ENCODE data around the gene SLC25A30. TPM values are rescaled to one million over a fixed set of nuclear protein-coding genes. Genes with fewer than 3 reads are reported as not detected.

Gene SLC25A30
- total and polyA plus RNA-seq, 2 experiments from 2014 or later: 4.5 to 10.2 TPM

- Histone ChIP-seq H3F3A (ENCODE audit: insufficient read depth) (peaks cover 7% of the 10 kb centered on the region), H3K9me2 (ENCODE audit: insufficient read depth) (no peaks in the 10 kb centered on the region), H3K27me3 (replicated peaks; ENCODE audit: insufficient read depth) (no peaks in the 10 kb centered on the region), H3K9ac (no peak overlapping the region), H3K4me2 (ENCODE audit: unreplicated experiment) (no peak overlapping the region), H3K4me1 (ENCODE audit: insufficient read depth) (peaks cover 5% of the 10 kb centered on the region), H2AFZ (no peak overlapping the region), H3K4me3 (no peak overlapping the region), H3K9me3 (ENCODE audit: low read depth) (no peaks in the 10 kb centered on the region), H4K20me1 (ENCODE audit: insufficient read depth) (no peaks in the 10 kb centered on the region), H3K79me2 (ENCODE audit: insufficient read depth) (peaks cover 40% of the 10 kb centered on the region), H3K36me3 (ENCODE audit: low read depth) (peaks cover 12% of the 10 kb centered on the region; the same call in 1 of the 2 replicates), H3K27ac (no peak overlapping the region)
- in situ Hi-C loops (cut with MboI): no loop called here
- 77 to 85% methylated on average over 4 of the region's 4 CpGs for WGBS, 2 experiments (ENCODE audit: low coverage in 1 of 2, low lambda C conversion rate in 2 of 2, missing lambda C conversion rate in 2 of 2)
- DNase-seq: no peak
- no peak for TF ChIP-seq EZH2 (IDR thresholded peaks at IDR 0.05; ENCODE audit: insufficient read depth, poor library complexity, severe bottlenecking)
- TF ChIP-seq EZH2phosphoT487 (IDR thresholded peaks at IDR 0.05; ENCODE audit: insufficient read depth, low read depth): no peak
Observed at GRCh38 chr13:45411221-45411620, 7.0 kb downstream of the SLC25A30 start.

GRCh38 chr13:45410466-45410865 is 7.7 kb downstream of the SLC25A30 start:
- WGBS, 2 experiments (ENCODE audit: low coverage in 1 of 2, low lambda C conversion rate in 2 of 2, missing lambda C conversion rate in 2 of 2): 86 to 91% methylated on average over 12 of the region's 12 CpGs
- no peaks in the 10 kb centered on the region for H3K27me3 ChIP-seq (replicated peaks; ENCODE audit: insufficient read depth)
- peaks cover 7% of the 10 kb centered on the region for H3F3A ChIP-seq (ENCODE audit: insufficient read depth)
- H3K79me2 ChIP-seq (ENCODE audit: insufficient read depth): peaks cover 34% of the 10 kb centered on the region
- no peak overlapping the region for H3K27ac ChIP-seq
- no peak for TF ChIP-seq EZH2phosphoT487 (IDR thresholded peaks at IDR 0.05; ENCODE audit: insufficient read depth, low read depth)
- no peak for TF ChIP-seq EZH2 (IDR thresholded peaks at IDR 0.05; ENCODE audit: insufficient read depth, poor library complexity, severe bottlenecking)
- no peaks in the 10 kb centered on the region for H4K20me1 ChIP-seq (ENCODE audit: insufficient read depth)
- H2AFZ ChIP-seq: no peak overlapping the region
- peaks cover 12% of the 10 kb centered on the region; the same call in 1 of the 2 replicates for H3K36me3 ChIP-seq (ENCODE audit: low read depth)
- no peak for DNase-seq
- no peaks in the 10 kb centered on the region for H3K9me2 ChIP-seq (ENCODE audit: insufficient read depth)
- H3K9ac ChIP-seq: no peak overlapping the region
- in situ Hi-C loops (cut with MboI): no loop called here
- H3K9me3 ChIP-seq (ENCODE audit: low read depth): no peaks in the 10 kb centered on the region
- H3K4me1 ChIP-seq (ENCODE audit: insufficient read depth): peaks cover 5% of the 10 kb centered on the region
- H3K4me2 ChIP-seq (ENCODE audit: unreplicated experiment): no peak overlapping the region
- H3K4me3 ChIP-seq: no peak overlapping the region

GRCh38 chr13:45410001-45410400 is 8.2 kb downstream of the SLC25A30 start:
- Histone ChIP-seq H3K9ac (no peak overlapping the region), H3K4me2 (ENCODE audit: unreplicated experiment) (no peak overlapping the region), H3F3A (ENCODE audit: insufficient read depth) (peaks cover 5% of the 10 kb centered on the region), H3K9me2 (ENCODE audit: insufficient read depth) (no peaks in the 10 kb centered on the region), H3K4me3 (no peak overlapping the region), H4K20me1 (ENCODE audit: insufficient read depth) (no peaks in the 10 kb centered on the region), H3K9me3 (ENCODE audit: low read depth) (no peaks in the 10 kb centered on the region), H3K79me2 (ENCODE audit: insufficient read depth) (peaks cover 30% of the 10 kb centered on the region), H3K27ac (no peak overlapping the region), H3K36me3 (ENCODE audit: low read depth) (peaks cover 15% of the 10 kb centered on the region; the same call in 1 of the 2 replicates), H2AFZ (no peak overlapping the region), H3K27me3 (replicated peaks; ENCODE audit: insufficient read depth) (no peaks in the 10 kb centered on the region), H3K4me1 (ENCODE audit: insufficient read depth) (peaks cover 2% of the 10 kb centered on the region)
- in situ Hi-C loops (cut with MboI): no loop called here
- DNase-seq: no peak
- TF ChIP-seq EZH2 (IDR thresholded peaks at IDR 0.05; ENCODE audit: insufficient read depth, poor library complexity, severe bottlenecking) (no peak), EZH2phosphoT487 (IDR thresholded peaks at IDR 0.05; ENCODE audit: insufficient read depth, low read depth) (no peak)
- 81 to 91% methylated on average over 2 of the region's 2 CpGs for WGBS, 2 experiments (ENCODE audit: low coverage in 1 of 2, low lambda C conversion rate in 2 of 2, missing lambda C conversion rate in 2 of 2)

GRCh38 chr13:45406421-45406820 is 11.8 kb downstream of the SLC25A30 start:
- H3F3A ChIP-seq (ENCODE audit: insufficient read depth): no peaks in the 10 kb centered on the region
- TF ChIP-seq EZH2phosphoT487 (IDR thresholded peaks at IDR 0.05; ENCODE audit: insufficient read depth, low read depth): no peak
- no peak for TF ChIP-seq EZH2 (IDR thresholded peaks at IDR 0.05; ENCODE audit: insufficient read depth, poor library complexity, severe bottlenecking)

GRCh38 chr13:45403081-45403480 is 15.1 kb downstream of the SLC25A30 start:
- no peak for TF ChIP-seq EZH2 (IDR thresholded peaks at IDR 0.05; ENCODE audit: insufficient read depth, poor library complexity, severe bottlenecking)
- TF ChIP-seq EZH2phosphoT487 (IDR thresholded peaks at IDR 0.05; ENCODE audit: insufficient read depth, low read depth): no peak
- Histone ChIP-seq H2AFZ (no peak overlapping the region), H3K27me3 (replicated peaks; ENCODE audit: insufficient read depth) (no peaks in the 10 kb centered on the region), H3K36me3 (ENCODE audit: low read depth) (peaks cover 9% of the 10 kb centered on the region; the same call in 1 of the 2 replicates), H3K9ac (no peak overlapping the region), H3K79me2 (ENCODE audit: insufficient read depth) (no peaks in the 10 kb centered on the region), H3K9me2 (ENCODE audit: insufficient read depth) (no peaks in the 10 kb centered on the region), H3K9me3 (ENCODE audit: low read depth) (no peaks in the 10 kb centered on the region), H3K4me2 (ENCODE audit: unreplicated experiment) (no peak overlapping the region), H3K4me3 (no peak overlapping the region), H3K27ac (no peak overlapping the region), H3K4me1 (ENCODE audit: insufficient read depth) (no peaks in the 10 kb centered on the region), H3F3A (ENCODE audit: insufficient read depth) (no peaks in the 10 kb centered on the region), H4K20me1 (ENCODE audit: insufficient read depth) (no peaks in the 10 kb centered on the region)
- in situ Hi-C loops (cut with MboI): no loop called here
- no peak for DNase-seq
- WGBS, 2 experiments (ENCODE audit: low coverage in 1 of 2, low lambda C conversion rate in 2 of 2, missing lambda C conversion rate in 2 of 2): 96 to 97% methylated on average over 3 of the region's 3 CpGs

More at GRCh38 chr13:45406421-45406820, 11.8 kb downstream of the SLC25A30 start:
- H3K79me2 ChIP-seq (ENCODE audit: insufficient read depth): peaks cover 3% of the 10 kb centered on the region; the same call in 1 of the 2 replicates
- H3K27me3 ChIP-seq (replicated peaks; ENCODE audit: insufficient read depth): no peaks in the 10 kb centered on the region
- no peaks in the 10 kb centered on the region for H3K9me2 ChIP-seq (ENCODE audit: insufficient read depth)
- no peaks in the 10 kb centered on the region for H4K20me1 ChIP-seq (ENCODE audit: insufficient read depth)
- H3K4me1 ChIP-seq (ENCODE audit: insufficient read depth): no peaks in the 10 kb centered on the region
- no peak overlapping the region for H2AFZ ChIP-seq
- no peaks in the 10 kb centered on the region for H3K9me3 ChIP-seq (ENCODE audit: low read depth)
- no peak overlapping the region for H3K4me3 ChIP-seq
- DNase-seq: no peak
- peaks cover 15% of the 10 kb centered on the region; the same call in 1 of the 2 replicates for H3K36me3 ChIP-seq (ENCODE audit: low read depth)
- H3K9ac ChIP-seq: no peak overlapping the region
- in situ Hi-C loops (cut with MboI): no loop called here
- H3K4me2 ChIP-seq (ENCODE audit: unreplicated experiment): no peak overlapping the region
- WGBS, 2 experiments (ENCODE audit: low coverage in 1 of 2, low lambda C conversion rate in 2 of 2, missing lambda C conversion rate in 2 of 2): 82 to 83% methylated on average over 3 of the region's 3 CpGs
- no peak overlapping the region for H3K27ac ChIP-seq

Data from GM23248 (cell line).